NCI-H2171 (cell line): ENCODE data around the gene CYP4A22.
"Not testable (repeated sequence)": the region's sequence is repeated elsewhere in the genome, so short reads cannot be mapped to it uniquely, and the experiment has no call there.

Experiments
- DNase-seq: peaks from one replicate; lab custom pipeline; 2025; lab: John Stamatoyannopoulos, UW

Gene CYP4A22

DNA sequence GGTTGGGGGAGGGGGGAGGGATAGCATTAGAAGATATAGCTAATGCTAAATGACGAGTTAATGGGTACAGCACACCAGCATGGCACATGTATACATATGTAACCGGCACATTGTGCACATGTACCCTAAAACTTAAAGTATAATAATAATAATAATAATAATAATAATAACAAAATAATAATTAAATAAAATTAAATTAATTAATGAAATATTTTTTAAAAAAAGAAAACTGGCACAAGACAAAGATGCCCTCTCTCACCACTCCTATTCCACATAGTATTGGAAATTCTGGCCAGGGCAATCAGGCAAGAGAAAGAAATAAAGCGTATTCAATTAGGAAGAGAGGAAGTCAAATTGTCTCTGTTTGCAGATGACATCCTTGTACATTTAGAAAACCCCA, 20.7 kb downstream of the CYP4A22 start:
- not testable (repeated sequence) for DNase-seq

DNA sequence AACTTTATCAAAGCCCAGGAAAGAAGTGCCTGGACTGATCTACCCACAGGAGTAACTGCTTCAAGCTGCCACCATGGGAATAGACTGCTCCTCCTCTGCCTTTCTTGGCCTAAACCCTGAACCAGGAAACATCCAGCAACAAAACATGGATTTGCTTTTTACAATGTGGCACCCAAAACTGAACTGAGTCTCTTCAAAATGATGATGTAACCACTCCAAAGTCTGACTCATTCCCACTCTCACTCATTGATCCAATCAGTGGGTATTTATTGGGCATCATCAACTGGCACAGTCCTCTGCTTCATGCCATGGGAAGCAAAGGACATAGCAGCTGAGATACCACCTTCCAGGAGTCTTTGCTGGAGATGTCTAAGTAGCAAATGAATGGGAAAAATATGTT, 23.5 kb downstream of the CYP4A22 start:
- no peak for DNase-seq

DNA sequence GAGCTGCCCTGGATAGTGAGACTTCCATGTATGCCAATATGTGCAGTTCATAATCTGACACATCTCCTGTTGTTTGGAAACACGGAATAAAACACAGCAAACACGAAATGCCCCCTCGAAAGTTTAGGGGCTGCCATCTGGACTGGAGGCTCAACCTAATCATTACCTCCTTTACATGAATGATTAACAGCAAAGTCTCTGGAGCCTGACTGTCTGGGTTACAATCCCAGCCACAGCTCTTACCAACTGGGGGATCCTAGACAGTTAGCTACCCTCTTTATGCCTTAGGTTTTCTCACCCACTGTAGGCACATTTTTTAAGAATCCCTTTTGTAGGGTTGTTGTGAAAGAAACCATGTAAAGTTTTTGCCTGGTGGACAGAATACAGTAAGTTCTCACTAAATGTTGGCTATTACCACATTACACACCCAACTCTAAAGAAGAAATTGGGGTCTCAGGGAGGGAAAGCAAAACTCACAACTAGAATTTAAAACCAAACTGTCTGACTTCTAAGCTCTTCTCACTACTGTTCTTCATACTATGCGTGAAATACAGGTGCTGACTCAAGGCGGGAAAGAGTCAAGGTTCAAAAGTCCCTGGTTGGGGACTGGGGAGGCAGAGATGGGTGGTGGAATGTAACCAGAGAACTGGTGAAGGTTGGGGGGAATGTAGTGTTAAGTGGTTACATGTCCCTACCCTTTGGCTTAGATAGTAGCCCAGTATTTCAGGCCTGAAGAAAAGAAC, 24.2 kb downstream of the CYP4A22 start:
- DNase-seq: no peak

DNA sequence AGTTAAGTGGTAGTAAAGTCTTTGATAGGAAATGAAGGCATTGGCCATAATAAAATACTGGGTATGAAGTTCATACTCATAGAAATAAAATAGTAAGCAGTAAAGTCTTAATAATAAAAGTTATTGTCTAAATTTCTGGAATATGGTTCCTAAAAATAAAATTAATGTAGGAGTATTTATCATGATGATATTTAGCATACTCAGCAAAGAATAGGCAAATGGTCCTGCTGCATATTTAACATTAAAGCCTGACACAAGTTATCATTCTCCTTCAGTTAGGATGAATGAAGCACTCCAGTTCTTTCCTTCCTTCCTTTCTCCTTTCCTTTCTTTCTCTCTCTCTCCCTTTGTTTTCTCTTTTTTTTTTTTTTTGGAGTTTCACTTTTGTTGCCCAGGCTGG, 27.3 kb downstream of the CYP4A22 start:
- DNase-seq: no peak

DNA sequence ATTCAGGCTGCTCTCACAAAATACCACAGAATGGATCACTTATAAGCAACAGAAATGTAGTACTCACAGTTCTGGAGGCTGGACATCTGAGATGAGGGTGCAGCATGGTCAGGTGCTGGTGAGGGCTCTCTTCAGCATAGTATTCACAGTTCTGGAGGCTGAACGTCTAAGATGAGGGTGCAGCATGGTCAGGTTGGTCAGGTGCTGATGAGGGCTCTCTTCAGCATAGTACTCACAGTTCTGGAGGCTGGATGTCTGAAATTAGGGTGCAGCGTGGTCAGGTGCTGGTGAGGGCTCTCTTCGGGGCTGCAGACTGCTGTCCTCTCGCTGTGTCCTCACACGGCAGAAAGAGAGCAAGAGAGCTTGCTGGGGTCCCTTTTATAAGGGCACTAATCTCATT, 35.5 kb downstream of the CYP4A22 start:
- no peak for DNase-seq

DNA sequence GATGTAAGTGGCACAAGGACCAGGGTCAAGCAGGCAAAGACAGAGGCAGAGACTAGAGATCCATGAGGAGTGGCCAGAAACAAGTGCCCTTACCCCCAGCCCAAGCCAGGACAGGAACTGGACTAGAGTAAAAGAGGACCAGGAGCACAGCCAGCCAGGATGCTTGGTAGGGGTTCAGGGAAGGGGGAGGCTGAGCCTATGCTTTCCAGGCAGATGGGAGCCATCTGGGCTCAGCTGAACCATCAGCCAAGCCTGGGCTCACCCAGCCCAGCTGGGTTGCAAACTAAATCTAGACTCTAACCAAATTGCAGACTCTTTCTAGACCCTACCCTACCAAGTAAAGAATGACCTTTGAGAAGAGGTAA, 37.4 kb downstream of the CYP4A22 start:
- DNase-seq: no peak

DNA sequence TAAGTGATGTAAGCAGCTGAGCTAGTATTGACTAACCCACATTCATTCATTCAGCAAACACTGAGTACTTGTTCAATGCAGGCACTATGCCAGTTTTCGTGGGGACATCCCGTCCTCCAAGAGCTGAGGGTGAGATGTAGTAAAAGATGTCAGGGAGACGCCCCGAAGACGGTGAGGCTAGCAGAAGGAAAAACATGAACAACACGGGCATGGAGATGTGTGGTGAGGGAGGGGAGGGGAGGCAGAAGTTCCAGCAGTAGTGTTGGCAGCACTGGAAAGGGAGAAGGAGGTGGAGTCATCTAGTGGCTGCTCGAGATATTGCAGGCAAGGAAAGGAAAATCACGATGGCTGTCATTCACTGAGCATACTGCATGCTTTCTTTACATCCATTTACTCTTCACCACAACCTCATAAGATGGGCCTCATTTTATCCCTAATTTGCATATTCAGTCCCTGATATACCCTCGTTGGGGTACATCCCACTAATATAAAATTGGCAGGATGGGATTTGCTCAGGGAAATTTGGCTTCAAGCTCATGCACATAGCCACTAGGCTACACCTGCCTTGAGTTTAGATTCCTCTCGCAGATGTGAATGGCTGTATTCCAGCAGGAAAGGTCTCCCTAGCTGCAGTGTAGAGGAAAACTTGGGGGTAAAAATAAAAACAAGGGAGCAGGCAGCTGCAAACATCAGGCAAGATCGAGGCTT, 38.1 kb downstream of the CYP4A22 start:
- DNase-seq: peak; percentile 29

DNA sequence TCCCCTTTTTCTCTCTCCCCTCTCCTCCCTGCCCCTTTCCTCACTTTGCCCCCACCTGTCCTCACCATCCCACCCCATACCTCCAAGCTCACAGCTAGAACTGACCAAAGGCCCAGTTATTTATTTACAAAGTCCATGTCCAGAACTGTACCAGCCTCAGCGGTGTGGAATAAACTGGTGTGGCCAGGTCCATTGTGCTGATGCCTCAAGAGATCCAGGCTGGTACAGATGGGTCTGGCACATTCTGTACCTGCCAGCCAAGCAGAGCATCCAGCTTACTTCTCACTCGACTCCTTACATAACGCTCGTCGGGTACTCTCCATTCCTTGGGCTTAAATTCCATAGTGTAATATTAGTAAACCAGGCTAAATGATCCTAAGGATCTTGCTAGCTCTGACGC, 40.8 kb downstream of the CYP4A22 start:
- no peak for DNase-seq

DNA sequence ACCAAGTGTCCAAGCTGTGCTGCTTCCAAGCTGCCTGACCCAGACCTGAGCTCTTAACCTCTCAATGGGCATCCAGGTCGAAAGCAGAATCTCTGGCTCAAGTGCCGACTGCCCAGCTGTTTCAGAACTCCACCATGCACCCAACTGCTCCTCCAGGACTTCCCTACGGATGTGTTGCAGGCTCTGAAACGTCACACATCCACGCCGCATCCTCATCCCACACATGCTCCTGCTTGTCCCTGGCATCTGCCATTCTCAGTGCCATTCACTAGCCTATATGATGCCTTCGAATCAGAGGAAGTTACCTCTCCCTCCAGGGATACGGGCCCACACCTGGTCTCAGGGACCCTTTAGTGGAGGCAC, 41.4 kb downstream of the CYP4A22 start:
- DNase-seq: no peak

DNA sequence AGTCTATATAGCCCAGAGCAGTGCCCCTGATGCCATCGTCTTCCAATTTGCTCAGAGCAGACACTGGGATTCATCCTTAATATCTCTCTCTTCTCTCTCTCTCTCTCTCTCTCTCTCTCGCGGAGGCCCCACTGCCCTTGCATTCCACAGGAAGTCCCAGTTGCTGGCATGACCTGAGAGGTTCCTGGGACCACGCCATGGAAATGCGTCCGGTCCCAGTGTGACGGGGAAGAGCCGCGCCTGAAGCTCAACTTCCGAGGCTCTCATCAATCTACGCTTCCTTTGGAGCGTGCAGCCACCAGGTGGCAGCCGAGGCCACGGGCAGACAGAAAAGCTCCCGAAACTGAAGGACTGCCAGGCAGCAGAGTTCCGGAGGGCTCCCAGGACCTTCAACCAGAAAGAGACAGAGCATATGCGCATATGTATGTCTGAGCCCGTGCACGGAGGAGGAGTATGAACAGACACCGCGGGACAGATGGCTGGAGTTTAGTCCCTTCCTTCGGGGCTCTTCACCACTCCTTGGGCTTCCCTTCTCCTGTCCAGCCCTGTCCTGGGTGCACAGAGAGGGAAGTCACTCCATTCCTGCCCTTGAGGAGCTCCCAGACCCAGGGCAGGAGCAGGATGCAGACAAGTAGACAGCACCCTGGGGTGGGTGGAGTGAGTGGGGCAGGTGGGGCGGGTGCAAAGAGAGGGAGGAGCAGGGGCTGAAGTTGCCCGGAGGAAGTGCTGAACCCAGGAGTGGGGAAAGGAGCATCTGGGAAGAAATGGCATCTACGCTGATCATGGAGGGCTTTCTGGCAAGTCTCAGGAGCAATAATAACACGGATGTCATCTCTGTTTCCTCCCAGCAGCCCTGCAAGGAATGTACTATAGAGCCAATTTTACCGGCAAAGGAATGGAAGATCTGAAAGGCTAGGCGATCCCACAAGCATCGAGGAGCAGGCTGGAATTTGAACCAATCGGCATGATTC, 42.1 kb downstream of the CYP4A22 start:
- peak; percentile 81 for DNase-seq

DNA sequence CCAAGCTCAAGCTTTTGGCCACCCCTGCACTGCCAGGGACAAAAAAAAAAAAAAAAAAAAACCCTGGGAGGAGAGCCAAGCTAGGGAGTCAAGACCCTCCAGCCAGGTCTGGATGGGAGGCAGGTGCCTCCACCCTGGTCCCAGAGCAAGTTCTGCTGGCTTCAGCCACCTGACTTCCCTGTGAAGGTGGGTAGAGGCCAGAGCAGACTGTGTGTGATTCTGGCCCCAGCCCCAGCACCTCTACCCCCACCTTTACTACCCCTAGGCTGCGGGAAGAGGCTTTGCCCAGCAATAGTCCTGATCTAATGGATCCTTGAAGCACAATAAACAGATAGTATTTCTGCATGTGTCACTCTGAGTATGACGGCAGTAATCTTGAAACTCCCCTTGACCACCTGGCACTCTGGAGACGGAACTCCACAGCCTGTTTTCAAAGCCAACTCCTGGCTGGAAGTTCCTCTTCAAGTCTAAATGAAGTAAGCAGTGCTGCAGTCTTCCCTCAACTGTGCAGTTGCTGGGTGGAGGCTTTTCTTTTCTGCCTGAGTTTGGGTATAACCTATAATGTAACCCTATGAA, 42.8 kb downstream of the CYP4A22 start:
- no peak for DNase-seq

DNA sequence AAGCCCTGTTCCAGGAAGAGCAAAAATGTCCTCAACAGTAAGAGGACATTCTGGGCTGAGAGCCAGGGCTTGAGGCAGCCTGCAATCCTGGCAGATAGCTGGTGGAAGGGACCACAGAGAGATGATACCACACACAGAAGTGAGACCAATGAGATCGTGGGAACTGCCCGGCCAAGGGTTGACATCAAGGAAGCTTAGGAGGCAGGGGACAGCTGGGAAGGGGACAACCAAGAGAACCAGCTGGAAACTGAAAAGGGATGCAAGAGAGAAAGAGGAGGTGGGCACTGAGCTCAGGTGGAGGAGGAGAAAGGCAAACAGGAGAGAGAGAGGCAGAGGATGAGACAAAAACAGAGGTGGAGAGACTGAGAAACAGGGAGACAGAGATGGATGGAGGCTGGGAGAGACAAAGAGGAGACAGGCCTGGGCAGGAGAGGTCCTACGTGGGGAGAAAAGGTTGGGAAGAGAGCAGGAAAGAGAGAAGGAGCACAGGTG, 43.4 kb downstream of the CYP4A22 start:
- DNase-seq: no peak

DNA sequence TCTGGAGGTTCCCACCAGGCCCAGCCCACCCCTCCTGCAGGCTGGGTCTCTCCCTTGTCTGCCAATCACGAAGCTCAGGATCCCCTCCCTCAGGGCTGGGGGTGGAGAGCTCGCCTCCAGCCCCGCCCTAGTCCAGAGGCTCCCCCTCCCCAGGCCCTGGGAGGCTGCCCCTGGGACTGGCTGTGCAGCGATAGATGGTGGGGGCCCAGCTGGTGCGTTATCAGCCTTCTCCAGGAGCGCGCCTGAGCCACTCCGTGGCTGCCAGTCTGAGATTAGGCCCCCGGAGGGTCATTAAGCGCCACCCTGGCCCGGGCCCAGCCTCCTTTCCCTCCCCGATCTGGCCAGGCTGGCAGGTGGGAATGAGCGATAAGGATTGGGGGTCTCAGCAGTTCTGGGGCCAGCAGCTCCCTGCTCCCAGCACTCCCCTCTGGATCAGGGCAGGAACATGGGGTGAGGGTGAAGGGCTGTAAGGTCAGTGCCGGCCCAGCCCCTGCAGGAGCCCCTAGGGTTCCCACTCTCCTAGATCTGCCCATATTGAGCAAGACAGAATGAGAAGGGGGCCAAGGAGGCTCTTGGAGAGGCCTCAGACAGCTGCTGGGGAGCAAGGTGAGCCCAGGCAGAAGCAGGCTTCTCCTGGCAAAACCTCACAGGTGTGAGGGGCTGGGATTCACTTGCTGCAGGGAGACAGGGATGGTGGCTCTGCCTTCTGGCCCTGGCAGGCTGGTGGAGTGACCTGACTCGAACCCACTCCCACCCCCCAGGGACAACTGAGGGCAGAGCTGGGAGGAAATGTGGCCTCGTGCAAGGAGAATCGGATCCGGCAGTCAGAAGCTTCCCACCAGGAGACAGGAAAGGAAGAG, 44.1 kb downstream of the CYP4A22 start:
- peak; percentile 26 for DNase-seq

DNA sequence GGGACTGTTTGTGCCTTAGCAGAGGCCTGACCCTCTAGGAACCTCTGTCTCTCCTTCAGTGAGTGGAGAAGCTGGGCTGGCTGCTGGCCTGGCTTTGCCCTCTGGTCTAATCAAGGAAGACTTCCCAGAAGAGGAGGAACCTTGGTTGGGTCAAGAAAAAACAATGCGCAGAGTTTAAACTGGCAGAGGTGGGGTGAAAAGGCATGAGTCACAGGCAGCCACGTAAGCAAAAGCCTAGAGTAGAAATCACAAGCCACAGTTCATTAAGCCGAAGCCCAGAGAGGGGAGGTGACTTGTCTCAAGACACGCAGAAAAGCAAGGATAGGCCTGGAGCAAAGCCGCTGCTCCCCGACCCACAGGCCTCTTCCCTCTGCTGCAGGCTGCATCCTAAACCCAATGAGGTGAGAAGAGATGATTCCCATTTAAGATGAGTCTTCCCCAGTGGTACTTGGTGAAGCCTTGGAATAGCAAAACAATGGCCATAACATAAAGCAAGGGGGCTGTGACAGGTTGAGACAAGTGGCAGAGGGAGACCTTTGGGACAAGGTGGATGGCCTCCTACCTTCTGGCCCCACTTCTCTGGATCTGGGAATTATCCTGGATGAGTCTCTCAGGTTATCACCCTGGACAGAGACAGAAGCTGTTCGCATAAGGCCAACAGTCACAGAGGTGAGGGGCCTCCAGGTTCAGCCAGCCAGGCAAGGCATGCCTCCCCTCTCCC, 44.9 kb downstream of the CYP4A22 start:
- DNase-seq: no peak

DNA sequence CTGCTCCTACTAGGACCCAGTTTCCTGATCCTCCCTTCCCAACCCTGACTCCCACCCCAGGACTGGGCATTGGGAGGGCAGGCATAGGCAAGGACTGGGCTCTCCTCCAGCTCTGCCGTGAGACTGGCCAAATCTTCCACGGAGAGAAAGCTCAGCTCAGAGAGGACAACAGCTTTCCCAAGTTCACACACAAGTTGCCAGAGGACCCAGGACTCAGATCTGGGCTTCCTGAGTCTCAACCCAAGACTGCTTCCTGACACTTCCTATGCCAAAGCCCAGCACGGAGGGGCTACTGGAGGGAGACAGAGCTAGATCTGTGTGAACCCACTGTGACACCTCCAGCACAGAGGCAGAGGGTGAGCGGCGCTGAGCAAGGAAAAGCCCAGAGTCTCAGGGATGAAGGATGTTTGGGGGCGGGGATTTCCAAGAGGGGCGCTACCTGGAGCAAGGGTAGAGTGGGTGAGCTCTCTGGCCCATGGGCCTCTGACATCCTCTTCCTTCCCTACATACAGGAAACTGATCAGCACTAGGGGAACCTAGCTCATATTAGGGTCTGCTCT, 45.5 kb downstream of the CYP4A22 start:
- DNase-seq: no peak

DNA sequence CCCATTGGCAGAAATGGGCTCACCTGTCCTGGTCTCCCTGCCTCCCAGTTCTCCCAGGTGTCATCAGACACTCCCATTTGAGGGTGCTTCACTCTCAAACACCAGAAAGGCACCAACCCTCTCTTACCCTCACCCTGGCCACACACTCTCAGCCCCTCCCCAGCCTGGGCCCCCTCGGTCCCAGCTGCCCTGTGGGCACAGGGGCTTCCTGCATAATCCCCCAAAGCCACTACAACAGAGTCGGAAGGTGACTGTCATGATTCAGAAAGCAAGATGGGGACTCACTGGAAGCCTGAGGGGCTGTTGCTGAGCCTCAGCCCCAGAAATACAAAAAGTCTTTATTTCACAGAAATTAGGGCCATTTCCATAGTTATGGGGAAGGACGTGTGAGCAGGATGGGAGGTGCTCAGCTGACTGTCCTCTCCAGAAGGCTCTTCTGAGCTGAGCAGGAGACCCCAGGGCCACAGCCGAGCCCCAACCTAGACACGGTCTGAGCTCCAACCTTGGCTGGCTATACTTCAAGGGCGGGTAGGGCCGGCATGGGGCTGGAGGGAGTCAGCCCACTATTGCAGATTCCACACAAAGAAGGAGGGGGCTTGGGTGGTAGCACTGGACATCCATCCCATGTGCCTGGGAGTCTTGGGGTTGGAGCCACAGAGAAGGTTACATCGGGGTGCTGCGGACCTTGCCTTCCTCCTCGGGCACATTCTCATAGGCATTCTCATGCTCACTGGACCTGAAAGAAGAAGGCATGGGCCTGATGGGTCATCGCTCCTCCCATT, 46.3 kb downstream of the CYP4A22 start:
- no peak for DNase-seq

DNA sequence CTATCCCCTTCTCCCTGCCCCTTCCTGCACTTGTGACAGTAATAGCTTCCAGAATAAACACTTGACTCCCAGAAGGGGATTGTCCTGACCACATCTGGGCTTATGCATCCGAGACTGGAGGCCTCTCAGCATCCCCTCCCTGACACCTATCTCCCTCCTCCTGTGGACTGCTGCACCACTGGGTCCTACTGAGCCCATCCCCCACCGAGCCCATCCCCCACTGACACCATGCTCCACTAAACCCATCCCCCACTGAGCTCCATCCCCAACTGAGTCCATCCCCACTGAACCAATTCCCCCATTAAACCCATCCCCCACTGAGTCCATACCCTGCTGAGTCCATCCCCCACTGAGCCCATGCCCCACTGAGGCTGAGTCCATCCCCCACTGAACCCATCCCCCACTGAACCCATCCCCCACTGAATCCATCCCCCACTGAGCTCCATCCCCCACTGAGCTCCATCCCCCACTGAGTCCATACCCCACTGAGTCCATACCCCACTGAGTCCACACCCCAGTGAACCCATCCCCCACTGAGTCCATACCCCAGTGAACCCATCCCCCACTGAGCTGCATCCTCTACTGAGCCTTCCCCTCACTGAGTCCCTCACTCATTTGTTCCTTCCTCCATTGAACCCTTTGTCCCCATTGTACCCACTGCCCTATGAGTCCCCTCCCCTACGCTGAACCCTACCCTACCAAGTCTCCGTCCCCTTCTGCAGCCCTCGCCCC, 47.0 kb downstream of the CYP4A22 start:
- DNase-seq: no peak

DNA sequence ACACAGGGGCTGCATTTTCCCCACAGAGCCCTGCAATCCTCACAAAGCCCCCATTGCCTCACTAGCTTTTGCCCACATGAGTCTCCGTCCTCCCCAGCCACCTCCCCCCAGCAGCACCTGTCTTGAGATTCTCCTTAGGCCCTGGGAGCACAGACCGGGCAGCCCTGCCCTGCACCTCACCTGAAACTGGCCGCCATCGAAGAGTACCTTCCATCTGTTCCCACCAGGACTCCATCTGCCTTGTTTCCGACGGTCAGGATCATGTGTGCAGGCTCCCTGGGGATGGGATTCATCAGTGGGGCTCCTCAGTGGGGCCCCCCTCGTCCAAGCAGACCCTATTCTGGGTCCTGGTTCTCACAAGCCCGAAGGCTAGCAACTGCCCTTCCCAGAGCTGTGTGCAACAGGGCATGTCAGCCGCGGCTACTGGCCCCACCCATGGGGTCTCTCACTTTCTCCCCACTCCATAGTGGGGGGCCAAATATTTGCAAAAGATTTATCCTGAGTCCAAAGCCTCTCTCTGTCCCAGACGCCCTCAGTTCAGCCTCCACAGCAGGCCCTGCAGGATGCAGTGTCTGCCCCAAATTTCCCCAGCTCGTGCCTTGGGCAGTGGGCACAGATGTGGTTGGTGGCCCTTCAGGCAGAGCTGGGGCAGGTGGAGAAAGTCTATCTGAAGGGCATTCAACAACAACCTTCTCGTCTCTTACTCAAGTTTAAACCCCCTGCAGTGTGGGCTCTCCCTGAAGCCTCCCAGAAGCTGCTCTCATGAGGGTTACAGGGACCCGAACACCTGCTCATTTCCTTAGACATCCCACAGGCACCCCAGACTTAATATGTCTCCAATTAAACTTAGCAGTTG, 47.8 kb downstream of the CYP4A22 start:
- DNase-seq: no peak
